Measurements from ENCODE around the gene TBL1X.
"Not testable (repeated sequence)": the region's sequence is repeated elsewhere in the genome, so short reads cannot be mapped to it uniquely, and the experiment has no call there.

TBL1X gene

DNA sequence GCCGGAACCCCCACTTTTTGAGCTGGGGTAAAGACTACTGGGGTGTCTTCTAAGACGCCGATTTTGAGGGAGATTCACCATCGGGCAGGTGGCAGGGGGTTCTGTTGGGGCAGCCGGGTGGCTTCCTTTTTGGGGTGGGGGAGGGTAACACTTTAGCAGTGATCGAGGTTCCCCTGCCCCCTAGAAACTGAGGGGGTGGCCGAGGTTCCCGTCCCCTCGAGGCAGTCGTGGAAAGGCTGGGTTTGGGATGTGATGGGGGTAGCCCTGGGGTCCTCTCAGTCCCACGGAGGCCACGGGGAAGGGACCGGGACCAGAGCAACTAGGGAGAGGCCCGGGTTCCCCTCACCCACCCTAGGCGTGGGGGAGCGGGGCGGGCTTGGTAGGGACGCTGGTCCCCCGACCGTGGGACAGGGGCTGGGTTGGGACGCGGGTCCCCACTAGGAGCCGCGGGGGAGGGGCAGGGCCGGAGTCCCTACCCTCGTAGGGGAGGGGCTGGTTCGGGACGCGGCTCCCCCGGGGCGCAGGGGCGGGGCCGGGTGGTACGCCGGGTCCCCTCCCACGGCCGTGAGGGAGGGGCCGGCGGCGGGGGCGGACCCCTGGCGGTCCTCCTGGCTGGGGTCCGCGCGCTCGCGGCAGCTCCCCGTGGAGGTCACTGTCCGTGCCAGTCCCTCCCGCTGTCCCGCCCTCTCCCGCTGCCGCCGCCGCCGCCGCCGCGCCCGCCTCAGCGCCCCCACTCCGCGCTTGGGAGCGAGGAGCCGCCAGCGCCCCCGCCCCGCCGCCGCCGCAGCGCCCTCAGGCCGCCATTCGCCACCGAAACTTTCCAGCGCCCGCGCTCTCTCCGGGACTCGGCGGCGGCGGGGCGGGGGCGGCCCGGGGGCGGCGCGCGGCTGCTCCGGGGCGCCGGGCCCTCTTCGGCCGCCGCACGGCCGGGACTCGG is at the start of gene TBL1X:
TBL1X (plus strand) TSS at position 624 of the 937 bp plus-strand sequence. CDS start 188,529 bp downstream, outside the sequence.
- DNase-seq = peak; percentile 55

DNA sequence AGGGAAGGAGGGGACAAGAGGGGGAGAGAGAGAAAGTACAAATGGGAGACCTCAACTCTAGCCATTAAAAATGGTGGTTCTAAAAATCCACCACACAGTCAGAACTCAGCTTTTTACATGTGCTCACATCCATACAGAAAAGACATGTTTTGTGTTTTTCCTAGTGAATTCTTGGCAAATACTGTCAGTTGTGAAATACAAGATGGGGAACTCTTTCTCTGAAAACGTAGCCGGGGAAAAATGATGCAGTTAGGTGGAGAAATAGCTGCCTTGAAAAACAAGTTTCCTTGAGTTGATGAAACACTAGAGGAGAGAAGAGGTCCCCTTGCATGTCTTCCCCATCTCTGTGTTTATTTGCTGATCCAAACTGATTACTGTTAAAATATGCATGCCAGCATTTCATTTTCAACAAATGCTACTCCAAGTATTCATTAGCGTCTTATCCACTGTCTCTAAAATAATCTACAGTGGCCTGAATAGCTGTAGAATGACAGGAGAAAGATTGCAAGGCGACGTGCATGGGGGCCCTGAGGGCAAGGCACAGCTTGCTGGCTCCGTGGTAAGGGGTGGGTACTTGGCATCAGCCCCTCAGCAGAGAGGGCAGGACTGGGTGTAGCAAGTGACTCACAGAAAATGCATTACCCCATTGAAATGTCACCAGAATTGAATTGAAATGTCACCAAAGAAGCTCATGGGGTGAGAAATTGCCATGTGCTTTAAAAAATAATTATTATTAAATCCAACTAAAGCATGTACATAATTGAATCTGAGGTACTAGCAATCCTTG is 48.1 kb upstream of the TBL1X start:
- DNase-seq = peak; percentile 26

DNA sequence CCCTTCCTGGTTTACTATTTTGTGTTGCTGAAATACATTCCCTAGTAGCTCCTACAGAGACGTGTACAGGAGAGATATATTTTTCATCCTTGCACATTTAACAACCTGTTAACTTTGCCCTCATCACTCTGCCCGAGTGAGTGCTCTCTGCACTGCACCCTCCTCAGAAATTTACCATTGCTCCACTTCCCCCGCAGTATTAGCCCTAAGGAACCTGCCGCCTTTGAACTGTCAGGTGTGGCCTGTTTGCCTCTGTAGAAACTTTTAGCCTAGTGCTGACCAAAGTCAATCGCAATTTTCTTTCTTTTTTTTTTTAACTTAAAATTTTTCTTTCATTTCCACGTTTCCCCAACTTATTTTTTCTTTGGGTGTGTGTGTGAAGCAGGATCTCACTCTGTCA is 46.6 kb upstream of the TBL1X start:
- DNase-seq = no peak

DNA sequence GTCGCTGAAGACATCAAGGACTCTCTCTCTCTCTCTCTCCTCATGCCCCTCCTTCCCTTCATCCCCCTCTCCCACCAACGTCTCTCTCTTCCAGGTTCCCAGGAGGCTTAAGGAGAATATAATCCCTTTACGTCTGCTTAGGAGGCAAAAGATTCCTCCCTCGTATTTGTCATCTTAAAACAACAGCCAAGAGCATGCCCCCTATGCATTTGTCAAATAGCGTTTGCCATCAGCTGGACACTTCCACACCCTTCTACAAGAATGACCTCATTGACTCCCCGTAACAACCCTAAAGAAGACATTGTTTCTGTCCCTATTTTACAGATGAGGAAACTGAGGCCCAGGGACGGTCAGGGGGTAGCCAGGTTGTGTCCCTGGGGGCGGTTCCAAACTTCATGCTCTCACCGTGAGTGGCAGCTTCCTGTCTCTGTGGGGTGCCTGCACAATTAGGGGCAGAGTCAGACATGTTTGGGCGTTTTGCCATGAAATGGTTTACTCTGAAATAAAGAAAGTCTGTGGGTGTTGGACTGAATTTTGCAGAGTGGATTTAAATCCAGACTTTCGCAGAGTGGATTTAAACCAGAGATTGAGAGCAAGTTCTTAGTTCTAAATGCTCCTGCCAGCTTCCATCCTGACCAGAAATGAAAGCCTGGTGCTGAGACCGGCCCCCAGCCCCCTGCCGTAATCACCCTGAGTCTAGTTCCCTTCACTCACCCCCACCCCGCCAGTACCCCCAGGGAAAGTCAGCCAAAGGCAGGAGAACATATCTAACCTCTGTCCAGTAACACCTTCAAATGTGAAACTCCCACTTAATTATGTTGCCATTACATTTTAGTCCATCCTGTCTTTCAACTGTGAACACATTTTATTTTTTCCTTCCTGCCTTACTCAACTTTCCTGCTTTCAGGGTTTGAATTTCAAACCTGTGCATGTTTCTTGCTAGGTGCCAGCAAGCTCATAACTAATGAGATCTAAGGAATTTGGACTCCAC is 44.3 kb upstream of the TBL1X start:
- peak; percentile 38 for DNase-seq

DNA sequence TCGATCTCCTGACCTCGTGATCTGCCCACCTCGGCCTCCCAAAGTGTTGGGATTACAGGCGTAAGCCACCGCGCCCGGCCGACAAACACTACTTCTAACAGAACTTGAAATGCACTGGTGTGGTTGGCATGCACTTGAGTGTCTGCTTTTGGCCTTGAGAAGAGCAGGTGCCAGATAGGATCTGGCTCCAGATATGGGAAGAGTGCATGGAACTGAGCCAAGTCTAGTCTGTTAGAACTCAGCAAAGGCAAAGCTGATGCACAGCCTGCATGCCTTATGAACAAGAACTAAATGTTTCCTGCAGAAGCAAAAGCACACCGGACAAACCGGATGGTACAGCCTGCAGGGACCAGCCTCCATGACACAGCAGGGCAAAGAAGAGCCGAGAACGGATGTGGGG is 35.1 kb upstream of the TBL1X start:
- no peak for DNase-seq

DNA sequence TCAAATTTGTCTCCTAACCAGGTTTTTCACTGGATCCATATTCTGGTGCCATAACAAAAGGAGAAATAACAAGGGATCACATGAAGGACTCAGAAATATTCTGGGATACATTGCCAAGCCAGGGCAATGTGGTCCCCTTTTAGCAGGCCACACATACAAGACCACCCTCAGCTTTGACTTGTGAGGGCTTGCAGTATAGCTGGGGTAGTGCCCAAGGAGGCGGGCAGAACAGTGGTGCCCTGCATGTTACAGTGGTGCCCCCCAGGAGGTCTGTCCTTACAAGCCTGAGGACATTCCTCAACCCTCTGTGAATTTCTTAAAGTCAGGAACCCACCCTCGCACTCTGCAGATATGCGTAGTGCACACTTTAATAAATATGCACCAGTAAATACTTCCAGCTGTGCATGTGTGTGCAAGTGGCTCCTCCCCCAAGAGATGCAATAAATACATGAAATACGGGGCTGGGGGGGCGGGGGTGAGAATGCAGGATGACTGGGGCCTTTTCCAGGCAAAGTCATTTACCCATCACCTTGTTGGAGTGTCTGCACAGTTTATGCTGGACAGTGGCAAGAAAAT is 34.4 kb upstream of the TBL1X start:
- peak; percentile 15 for DNase-seq

DNA sequence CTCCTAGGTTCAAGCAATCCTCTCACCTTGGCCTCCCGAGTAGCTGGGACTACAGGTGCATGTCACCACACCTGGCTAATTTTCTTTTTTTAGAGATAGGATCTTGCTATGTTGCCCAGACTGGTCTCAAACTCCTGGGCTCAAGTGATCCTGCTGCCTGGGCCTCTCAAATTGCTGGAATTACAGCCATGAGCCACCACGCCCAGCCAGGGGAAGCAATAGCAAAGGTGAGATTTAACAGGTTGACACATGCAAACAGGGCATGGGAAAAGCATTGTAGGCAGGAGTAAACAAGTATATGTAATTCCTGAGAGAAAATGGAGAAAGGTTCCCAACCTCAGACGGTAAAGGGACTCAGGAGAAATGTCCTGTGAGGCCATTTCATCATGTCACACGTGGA is 33.6 kb upstream of the TBL1X start:
- no peak for DNase-seq

DNA sequence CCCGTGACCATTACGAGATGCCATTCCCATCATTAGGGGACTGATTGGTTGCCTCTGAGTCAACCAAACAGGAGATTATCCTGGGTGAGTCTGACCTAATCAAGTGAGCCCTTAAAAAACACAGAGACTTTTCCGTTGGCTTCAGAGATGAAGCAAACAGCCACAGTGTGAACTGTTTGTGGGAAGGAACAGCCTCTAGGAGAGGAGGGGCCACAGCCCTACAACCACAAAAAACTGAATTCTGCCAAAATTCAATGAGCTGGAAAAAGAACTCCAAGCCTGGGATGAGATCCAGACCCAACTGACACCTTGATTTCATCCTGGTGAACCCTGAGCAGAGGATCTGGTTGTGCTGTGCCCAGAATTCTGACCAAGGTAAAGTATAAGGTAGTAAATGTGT is 31.3 kb upstream of the TBL1X start:
- DNase-seq = no peak

DNA sequence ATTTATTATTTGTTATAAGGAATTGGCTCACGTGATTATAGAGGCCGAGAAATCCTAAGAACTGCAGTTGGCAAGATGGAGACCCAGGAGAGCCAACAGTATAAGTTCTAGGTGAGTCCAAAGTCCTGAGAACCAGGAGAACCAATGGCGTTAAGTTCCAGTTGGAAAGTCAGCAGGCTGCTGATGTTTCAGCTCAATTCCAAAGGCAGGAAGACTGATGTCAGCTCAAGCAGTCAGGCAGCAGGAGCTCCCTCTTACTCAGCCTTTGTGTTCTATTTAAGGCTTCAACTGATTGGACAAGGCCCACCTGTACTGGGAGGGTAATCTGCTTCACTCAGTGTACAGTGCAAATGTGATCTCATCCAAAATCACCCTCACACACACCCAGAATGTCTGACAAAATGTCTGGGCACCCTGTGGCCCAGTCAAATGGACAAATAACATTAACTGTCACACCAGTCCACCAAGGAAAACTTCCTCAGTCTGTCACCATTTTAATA is 30.8 kb upstream of the TBL1X start:
- DNase-seq = no peak

DNA sequence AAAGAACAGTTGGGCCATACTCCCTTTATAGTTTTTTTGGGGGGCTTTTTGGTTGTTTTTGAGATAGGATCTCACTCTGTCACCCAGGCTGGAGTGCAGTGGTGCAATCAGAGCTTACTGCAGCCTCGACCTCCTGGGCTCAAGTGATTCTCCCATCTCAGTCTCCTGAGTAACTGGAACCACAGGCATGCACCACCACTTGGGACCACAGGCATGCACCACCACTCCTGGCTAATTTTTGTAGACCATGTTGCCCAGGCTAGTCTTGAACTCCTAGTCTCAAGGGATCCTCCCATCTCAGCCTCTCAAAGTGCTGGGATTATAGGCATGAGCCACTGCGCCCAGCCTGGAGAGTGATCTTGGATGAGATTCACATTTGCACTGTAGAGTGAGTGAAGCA is 29.8 kb upstream of the TBL1X start:
- peak; percentile 46 for DNase-seq

DNA sequence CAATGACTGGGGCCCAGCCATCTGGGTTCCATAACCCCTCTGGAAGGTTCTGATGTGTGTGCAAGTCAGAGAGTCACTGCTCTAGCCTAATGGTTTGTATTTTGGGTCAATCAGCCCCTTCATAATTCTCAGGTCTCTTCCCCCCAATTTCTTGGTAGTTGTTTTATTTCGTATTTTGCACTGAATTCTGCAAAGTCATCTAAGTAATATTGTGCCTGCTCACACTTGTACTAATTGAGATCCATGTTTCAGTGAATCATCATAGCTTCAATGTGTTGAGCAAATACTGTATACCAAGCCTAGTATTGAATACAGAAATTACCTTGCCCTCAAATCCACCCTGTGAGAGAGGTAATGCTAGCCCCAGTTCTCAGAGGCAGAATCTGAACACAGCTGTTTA is 28.0 kb upstream of the TBL1X start:
- no peak for DNase-seq

DNA sequence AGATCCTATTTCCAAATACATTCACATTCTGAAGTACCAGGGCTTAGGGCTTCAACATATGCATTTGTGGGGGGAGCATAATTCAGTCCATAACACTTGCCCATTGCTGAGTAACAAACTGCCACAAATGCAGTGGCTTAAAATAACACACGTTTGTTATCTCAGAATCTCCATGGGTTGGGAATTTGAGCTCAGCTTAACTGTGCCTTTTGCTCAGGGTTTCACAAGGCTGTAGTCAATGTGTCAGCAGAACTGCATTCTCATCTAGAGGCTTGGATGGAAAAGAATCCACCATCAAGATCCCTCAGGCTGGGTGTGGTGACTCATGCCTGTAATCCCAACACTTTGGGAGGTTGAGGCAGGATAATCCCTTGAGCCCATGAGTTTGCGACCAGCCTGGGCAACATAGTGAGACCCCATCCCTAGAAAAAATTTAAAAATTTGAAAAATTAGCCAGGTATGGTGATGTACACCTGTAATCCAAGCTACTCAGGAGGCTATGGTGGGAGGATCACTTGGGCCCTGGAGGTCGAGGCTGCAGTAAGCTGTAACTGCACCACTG is 25.8 kb upstream of the TBL1X start:
- DNase-seq = no peak

DNA sequence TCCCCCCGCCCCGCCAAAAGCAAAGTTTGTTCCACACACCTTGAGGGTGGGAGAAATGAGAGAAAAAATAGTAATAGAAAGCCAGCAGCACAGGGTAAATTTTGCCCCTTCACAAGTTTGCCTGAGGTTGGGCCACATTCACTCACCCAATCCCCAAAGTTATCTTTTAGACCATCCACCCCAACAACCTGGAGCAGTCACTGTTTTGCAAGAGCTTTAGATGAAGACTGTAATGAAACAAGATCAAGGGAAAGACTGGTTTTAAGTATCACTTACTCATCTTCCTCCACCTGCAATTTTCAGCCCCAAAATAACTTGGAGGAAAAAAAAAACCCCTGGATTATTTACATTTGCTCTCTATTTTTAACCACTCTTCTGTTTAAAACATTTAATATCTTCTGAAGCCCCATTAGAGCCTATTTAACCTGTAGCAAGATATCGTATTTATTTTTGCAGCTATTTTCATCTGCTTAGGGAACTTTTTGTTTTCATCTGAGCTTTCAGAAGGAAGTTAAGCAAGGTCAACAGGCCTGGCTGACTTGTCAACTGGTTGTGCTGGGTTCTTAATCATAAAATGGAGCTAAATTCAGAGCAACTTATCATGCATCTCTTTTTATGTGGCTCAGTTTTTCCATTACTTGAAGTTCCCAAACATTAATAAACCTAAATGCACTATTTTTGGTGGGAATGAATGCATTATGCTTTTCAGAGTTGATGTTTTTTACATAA is 24.6 kb upstream of the TBL1X start:
- no peak for DNase-seq

DNA sequence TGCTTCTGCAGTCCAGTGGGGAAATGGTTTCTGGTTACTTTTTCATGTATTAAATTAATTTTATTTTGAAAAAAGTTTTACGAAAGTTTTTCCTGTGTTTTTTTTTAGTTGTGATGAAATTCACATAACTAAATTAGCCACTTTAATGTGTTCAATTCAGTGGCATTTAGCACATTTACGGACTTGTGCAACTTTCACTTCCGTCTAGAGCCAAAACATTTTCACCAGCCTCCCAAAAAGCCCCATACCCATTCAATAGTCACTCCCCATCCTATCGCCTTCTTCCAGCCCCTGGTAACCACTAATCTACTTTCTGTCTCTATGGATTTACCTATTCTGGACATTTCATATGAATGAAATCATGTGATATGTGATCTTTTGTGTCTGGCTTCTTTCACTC is 22.8 kb upstream of the TBL1X start:
- no peak for DNase-seq

DNA sequence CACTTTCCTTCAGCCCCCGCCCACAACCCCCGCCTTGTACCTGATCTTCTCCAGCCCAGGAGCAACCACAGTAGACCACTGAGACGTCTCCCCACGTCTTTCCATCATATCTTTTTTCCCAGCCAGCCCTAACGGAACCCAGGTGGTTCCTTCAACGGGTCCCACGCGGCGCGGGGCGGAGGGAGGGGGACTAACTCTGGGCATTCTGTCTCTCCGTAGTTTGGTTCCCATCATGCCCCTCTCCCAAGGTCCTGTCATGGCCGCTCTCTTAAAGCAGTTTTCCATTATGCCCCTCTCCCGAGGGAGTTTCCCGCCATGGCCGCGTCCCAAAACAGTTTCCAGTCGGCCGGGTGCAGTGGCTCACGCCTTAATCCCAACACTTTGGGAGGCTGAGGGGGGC is 21.5 kb upstream of the TBL1X start:
- DNase-seq = no peak

DNA sequence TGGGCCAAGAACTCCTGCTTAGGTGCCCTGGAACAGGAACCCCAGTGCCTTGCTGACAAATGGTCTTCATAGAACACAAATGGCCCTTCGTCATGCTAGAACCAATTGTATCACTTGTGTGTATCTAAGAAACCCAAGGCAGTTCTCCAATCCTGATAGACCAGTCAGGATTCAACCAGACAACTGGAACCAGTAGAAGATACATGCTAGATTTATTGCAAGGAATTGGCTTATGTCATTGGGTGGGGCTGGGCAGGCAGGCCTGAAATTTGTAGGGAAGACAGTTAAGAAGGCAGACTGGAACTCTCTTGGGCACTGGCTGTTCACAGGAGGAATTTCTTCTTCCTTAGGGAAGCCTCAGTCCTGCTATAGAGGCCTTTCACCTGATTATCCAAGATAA is 17.0 kb upstream of the TBL1X start:
- no peak for DNase-seq

DNA sequence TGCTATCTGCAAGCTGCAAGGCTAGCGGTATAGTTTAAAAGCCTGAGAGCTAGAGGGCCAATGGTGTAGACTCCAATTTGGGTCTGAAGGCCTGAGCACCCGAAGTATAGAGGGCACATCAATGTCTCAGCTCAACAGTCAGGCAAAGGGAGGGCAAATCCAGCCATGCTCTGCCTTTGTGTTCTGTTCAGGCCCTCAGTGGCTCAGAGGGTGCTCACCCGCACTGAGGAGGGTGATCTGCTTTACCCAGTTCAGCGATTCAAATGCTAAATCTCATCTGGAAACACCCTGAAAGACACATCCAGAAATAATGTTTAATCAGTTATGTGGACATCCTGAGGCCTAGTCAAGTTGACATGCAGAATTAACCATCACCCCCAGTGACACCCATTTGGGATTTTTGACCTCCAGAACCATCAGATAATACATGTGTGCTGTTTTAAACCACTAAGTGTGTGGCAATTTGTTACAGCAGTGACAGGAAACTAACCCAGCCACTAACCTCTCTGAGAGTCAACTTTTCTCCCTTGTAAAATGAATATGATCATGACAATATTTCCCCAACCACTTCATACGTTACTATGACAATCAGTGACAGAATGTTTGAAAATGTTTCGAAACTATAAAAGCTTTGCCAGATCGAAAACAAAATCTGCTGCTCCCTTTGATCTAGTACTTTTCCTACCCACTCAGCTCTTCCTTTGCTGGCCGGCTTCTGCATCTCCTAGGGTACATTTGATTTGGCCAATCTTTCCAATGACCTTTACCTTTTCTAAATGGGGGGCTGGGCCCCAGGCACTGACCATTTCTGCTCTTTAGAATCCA is 8.4 kb upstream of the TBL1X start:
- DNase-seq = no peak

DNA sequence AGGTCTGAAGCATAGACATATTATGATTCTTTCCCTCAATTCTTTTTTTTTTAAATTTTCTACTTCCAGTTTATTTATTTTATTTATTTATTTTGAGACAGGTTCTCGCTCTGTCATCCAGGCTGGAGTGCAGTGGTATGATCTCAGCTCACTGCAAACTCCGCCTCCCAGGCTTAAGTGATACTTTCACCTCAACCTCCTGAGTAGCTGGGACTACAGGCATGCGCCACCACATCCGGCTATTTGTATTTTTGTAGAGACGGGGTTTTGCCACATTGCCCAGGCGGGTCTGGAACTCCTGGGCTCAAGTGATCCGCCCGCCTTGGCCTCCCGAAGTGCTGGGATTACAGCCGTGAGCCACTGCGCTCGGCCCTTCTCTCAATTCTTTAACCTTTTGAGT is 6.8 kb upstream of the TBL1X start:
- DNase-seq = not testable (repeated sequence)

DNA sequence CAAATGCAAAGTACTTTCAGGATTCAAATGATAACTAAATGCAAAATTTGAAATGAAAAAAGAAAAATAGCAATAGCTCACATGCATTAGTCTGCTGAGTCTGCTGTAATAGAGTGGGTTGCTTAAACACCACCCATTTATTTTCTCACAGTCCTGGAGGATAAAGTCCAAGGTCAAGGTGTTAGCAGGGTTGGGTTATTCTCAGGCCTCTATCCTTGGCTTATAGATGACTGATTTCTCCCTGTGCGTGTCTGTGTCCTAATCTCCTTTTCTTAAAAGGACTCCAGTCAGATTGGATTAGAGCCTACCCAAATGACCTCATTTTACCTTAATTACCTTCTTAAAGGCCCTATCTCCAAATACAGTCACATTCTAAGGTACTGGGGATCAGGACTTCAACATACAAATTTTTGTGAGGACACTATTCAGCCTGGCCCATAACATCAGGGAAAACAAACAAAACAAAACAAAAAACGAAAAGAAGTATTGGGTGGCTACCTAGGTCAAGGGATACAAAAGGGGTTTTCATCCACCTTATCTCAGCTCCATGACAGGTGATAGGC is 6.3 kb upstream of the TBL1X start:
- no peak for DNase-seq

DNA sequence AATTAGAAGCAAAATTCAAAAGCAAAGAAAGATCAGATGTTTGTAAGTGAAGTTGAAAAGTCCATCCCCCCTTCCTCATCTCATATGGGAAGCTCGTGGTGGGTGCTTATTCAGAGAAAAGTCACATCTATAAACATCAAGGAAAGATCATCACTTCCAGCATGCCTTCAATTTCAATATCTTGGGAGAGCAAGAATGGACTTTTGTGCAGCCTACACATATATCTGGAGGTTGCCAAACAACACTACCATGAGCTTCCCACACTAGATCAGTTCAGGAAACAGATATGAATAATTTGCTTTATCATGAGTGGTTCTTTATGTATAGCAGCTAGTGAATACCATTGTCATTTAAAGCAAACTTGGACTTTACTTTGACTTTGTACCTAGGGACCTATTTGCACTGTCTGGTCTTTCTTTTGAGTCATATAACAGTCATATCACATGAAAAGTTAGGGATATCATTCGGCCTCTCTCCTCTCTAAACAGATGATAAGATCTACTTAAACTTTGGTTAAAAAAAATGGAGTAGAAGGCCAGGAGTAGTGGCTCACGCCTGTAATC is 5.6 kb upstream of the TBL1X start:
- no peak for DNase-seq
